ELR (cell line): ENCODE results near the gene ATL1.

Source experiments
- DNase-seq: peaks from one replicate; pipeline ENCODE4 v3.0.0-alpha.2; 2015; ENCODE audit warnings: low read depth

The ATL1 gene

GRCh38 chr14:50559990-50560930 is at the start of gene ATL1:
TSS of gene ATL1 (plus strand) at chr14:50560145. CDS start at chr14:50560266, 121 bp downstream.
- DNase-seq = peak; percentile 71

GRCh38 chr14:50510157-50510556 is 49.8 kb upstream of the ATL1 start:
- DNase-seq = no peak

GRCh38 chr14:50512463-50512862 is 47.5 kb upstream of the ATL1 start:
- DNase-seq = no peak

- no peak for DNase-seq
Observed at GRCh38 chr14:50516091-50516490, 43.9 kb upstream of the ATL1 start.

GRCh38 chr14:50520947-50521815 is 38.8 kb upstream of the ATL1 start:
- DNase-seq = peak; percentile 97

- DNase-seq = peak; percentile 51
Observed at GRCh38 chr14:50521912-50522341, 38.0 kb upstream of the ATL1 start.

- DNase-seq = peak; percentile 62
Observed at GRCh38 chr14:50523271-50524041, 36.5 kb upstream of the ATL1 start.

GRCh38 chr14:50524060-50524459 is 35.9 kb upstream of the ATL1 start:
- no peak for DNase-seq

- DNase-seq = no peak
Observed at GRCh38 chr14:50524731-50525515, 35.0 kb upstream of the ATL1 start.

GRCh38 chr14:50528000-50528399 is 31.9 kb upstream of the ATL1 start:
- peak; percentile 71 for DNase-seq

- peak; percentile 79 for DNase-seq
Observed at GRCh38 chr14:50529288-50530179, 30.4 kb upstream of the ATL1 start.

GRCh38 chr14:50530358-50530757 is 29.6 kb upstream of the ATL1 start:
- DNase-seq = peak; percentile 82

- DNase-seq = peak; percentile 25
Observed at GRCh38 chr14:50530794-50531365, 29.1 kb upstream of the ATL1 start.

- peak; percentile 76 for DNase-seq
Observed at GRCh38 chr14:50531595-50532501, 28.1 kb upstream of the ATL1 start.

GRCh38 chr14:50532502-50533240 is 27.3 kb upstream of the ATL1 start, which contains the start of gene MAP4K5:
TSS of gene MAP4K5 (minus strand) at chr14:50532569. CDS start at chr14:50532049, 520 bp downstream.
- DNase-seq = peak; percentile 94

- no peak for DNase-seq
Observed at GRCh38 chr14:50533241-50533705, 26.7 kb upstream of the ATL1 start.

- no peak for DNase-seq
Observed at GRCh38 chr14:50533806-50534205, 26.1 kb upstream of the ATL1 start.

GRCh38 chr14:50534416-50534815 is 25.5 kb upstream of the ATL1 start:
- no peak for DNase-seq
